DOHH2 (cell line): ENCODE data around the gene ATP13A2.

Experiments used
- H3F3A ChIP-seq: fragments of 200-600 bp; sonication (generic), shearing (Covaris generic); 2 replicates; pipeline ENCODE4 v1.6.0; 2016; ENCODE audit warnings: antibody characterized with exemption, mild to moderate bottlenecking; ENCODE audit not compliant: control insufficient read depth, insufficient read depth
- H3K27ac ChIP-seq: fragments of 200-600 bp; sonication (generic); 2 replicates; pipeline ENCODE4 v1.5.1; 2014; ENCODE audit warnings: low read depth, mild to moderate bottlenecking, low read length, moderate library complexity
- H3K27me3 ChIP-seq: fragments of 200-600 bp; sonication (generic); 2 replicates; pipeline ENCODE4 v1.6.1; 2014; ENCODE audit warnings: mild to moderate bottlenecking, low read length, mixed read lengths; ENCODE audit not compliant: control insufficient read depth
- H3K36me3 ChIP-seq: fragments of 200-600 bp; sonication (generic); 2 replicates; pipeline ENCODE4 v1.6.1; 2014; ENCODE audit warnings: mild to moderate bottlenecking, low read length, moderate library complexity, mixed read lengths; ENCODE audit not compliant: control insufficient read depth
- H3K4me1 ChIP-seq: fragments of 200-600 bp; sonication (generic); 2 replicates; pipeline ENCODE4 v1.6.1; 2014; ENCODE audit warnings: mild to moderate bottlenecking, low read length, mixed read lengths; ENCODE audit not compliant: control insufficient read depth
- H3K4me2 ChIP-seq: fragments of 200-600 bp; sonication (generic); 2 replicates; pipeline ENCODE4 v1.6.0; 2014; ENCODE audit warnings: mild to moderate bottlenecking, low read length, moderate library complexity
- H3K4me3 ChIP-seq: fragments of 200-600 bp; sonication (generic); 2 replicates; pipeline ENCODE4 v1.5.1; 2014; ENCODE audit warnings: mild to moderate bottlenecking, low read length, mixed read lengths
- H3K79me2 ChIP-seq: fragments of 200-600 bp; sonication (generic); 2 replicates; pipeline ENCODE4 v1.6.1; 2014; ENCODE audit warnings: mild to moderate bottlenecking, low read length, mixed read lengths; ENCODE audit not compliant: control insufficient read depth
- H3K9me2 ChIP-seq: fragments of 200-600 bp; sonication (generic); replicated peaks from 2 replicates; pipeline ENCODE4 v1.6.1; 2014; ENCODE audit warnings: mild to moderate bottlenecking, low read length, mixed read lengths; ENCODE audit not compliant: control insufficient read depth
- H3K9me3 ChIP-seq: fragments of 200-600 bp; sonication (generic); 2 replicates; pipeline ENCODE4 v1.6.1; 2014; ENCODE audit warnings: antibody characterized with exemption, low read length, mixed read lengths; ENCODE audit not compliant: control insufficient read depth, insufficient read depth
- H4K20me1 ChIP-seq: fragments of 200-600 bp; sonication (generic); 2 replicates; pipeline ENCODE4 v1.6.0; 2014; ENCODE audit warnings: low read depth, mild to moderate bottlenecking, antibody characterized with exemption, low read length, moderate library complexity; ENCODE audit not compliant: control insufficient read depth, insufficient read depth
- CTCF ChIP-seq: fragments of 200-600 bp; sonication (generic); IDR thresholded peaks from one replicate; pipeline ENCODE4 v1.5.1; 2014; ENCODE audit warnings: antibody characterized with exemption, mild to moderate bottlenecking, low read depth, low read length; ENCODE audit not compliant: poor library complexity, severe bottlenecking
- EZH2phosphoT487 ChIP-seq: fragments of 200-600 bp; sonication (generic); IDR thresholded peaks from 2 replicates; pipeline ENCODE4 v1.6.1; 2017; ENCODE audit warnings: borderline replicate concordance, mild to moderate bottlenecking, antibody characterized with exemption, low read length, moderate library complexity, mixed read lengths

ATP13A2 gene

DNA sequence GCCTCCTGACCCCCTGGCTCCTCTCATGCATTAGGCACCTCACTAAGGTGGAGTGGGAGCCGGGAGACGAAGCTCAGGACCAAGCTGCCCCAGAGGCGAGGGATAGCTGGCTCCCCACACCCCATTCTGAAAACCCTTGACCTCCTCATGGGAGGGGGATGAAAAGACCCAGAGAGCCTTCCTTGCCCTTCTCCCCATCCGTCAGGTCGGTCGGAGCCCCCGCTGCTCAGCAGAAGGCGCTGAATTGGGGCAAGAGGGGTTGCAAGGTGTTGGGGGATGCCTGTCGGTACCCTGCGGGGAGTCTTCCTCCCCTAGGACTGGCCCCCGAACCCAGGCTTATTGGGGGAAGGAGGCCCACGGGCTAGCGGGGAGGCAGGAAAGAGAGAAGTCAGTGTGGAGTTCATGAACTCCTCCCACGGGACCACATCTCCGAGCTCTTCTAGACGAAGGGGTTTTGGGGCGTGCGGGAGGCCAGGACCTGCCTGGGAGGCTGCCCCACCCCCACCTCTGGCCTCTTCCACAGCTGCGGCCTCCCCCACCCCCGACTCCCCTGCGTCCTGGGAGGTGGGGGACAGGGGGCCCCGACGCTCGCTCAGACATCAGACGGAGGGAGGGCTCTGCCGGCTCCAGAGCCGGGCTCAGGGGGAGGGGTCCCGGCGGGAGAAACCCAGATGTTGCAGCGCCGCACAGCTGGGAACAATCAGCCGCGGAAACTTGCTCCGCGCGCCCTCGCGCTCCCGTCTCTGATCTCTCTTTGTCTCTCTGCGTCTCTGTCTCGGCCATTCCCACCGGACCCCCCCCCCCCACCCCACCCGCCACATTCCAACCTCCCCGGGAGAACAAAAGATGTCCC is 32.0 kb downstream of the ATP13A2 start:
- no peak overlapping the region for H3K27ac ChIP-seq
- H3K79me2 ChIP-seq: no peaks in the 10 kb centered on the region

DNA sequence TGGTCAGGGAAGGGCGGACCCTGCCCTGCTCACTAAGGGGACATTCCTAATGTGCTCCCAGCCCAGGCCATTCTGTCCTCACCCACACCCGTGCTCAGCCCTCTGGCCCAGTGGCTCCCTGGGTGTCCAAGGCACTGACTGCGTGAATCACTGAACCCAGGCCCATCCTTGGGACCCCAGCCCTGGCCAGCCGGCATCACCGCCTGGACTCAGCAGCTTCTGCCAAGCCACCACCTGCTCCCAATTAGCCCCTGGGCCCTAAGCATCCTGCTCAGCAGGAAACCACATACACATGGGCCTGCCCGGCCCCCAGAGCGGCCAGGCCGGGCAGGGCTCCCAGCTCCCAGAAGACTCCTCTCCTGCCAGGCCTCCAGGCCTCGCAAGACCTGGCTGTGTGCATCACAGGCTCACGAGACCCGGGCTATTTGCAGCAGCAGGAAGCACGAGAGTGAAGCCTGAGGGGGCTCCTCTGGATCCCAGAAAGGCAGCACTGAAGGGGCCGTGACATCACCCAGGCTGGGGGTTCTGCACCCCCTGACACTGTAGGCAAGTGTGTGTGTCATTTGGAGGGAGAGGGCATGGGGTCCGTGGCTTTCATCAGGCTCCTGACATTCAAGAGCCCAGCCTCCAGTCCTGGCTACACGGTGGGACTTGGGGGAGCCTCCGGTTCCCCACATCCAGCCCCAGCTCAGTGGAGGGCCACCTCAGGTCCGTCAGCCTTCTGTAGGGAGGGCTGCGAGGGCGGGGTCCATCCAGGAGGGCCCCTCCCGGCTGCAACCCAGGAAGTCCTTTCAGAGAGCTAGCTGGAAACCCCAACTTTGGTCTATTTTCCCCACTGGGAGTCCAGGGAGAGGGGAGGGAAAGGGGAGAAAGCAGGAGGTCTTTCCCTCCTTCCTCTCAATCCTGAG is 32.9 kb downstream of the ATP13A2 start:
- no peaks in the 10 kb centered on the region for H3K36me3 ChIP-seq
- H3K27me3 ChIP-seq: peaks cover 24% of the 10 kb centered on the region
- no peak overlapping the region for H3K4me3 ChIP-seq
- no peaks in the 10 kb centered on the region for H3K4me1 ChIP-seq
- H3K9me2 ChIP-seq: no peaks in the 10 kb centered on the region
- H3K9me3 ChIP-seq: no peaks in the 10 kb centered on the region
- H3K27ac ChIP-seq: no peak overlapping the region
- TF ChIP-seq CTCF: no peak
- no peak for TF ChIP-seq EZH2phosphoT487
- no peaks in the 10 kb centered on the region for H3F3A ChIP-seq
- no peak overlapping the region for H3K4me2 ChIP-seq
- no peaks in the 10 kb centered on the region for H3K79me2 ChIP-seq
- H4K20me1 ChIP-seq: no peaks in the 10 kb centered on the region

More for the DNA sequence above, 32.0 kb downstream of the ATP13A2 start:
- Histone ChIP-seq H3K9me2 (no peaks in the 10 kb centered on the region), H3K9me3 (no peaks in the 10 kb centered on the region), H3K27me3 (peaks cover 24% of the 10 kb centered on the region), H3K36me3 (no peaks in the 10 kb centered on the region), H3K4me3 (no peak overlapping the region), H3K4me2 (no peak overlapping the region), H3K4me1 (no peaks in the 10 kb centered on the region), H4K20me1 (no peaks in the 10 kb centered on the region), H3F3A (no peaks in the 10 kb centered on the region)
- TF ChIP-seq EZH2phosphoT487 (no peak), CTCF (no peak)

GRCh38 chr1:16978139-16978538 is 33.6 kb downstream of the ATP13A2 start:
- Histone ChIP-seq H3K4me3 (no peak overlapping the region), H3F3A (no peaks in the 10 kb centered on the region), H3K4me2 (no peak overlapping the region), H3K36me3 (no peaks in the 10 kb centered on the region), H4K20me1 (no peaks in the 10 kb centered on the region), H3K9me2 (no peaks in the 10 kb centered on the region), H3K27ac (no peak overlapping the region), H3K79me2 (no peaks in the 10 kb centered on the region), H3K27me3 (peaks cover 24% of the 10 kb centered on the region), H3K9me3 (no peaks in the 10 kb centered on the region), H3K4me1 (no peaks in the 10 kb centered on the region)
- TF ChIP-seq CTCF (no peak), EZH2phosphoT487 (no peak)
